CMK (cell line): ENCODE data around the gene RAET1G.
"Not testable (repeated sequence)": the region's sequence is repeated elsewhere in the genome, so short reads cannot be mapped to it uniquely, and the experiment has no call there.

ENCODE experiments used
- DNase-seq: peaks from one replicate; pipeline ENCODE4 v3.0.0-alpha.2; 2010; ENCODE audit warnings: low read depth

RAET1G gene

GRCh38 chr6:149913540-149914240, 9.2 kb downstream of the RAET1G start:
- DNase-seq, result no peak

GRCh38 chr6:149913085-149913484, 9.8 kb downstream of the RAET1G start:
- no peak for DNase-seq

- DNase-seq, result not testable (repeated sequence)
Measured at GRCh38 chr6:149912680-149913079, 10.2 kb downstream of the RAET1G start.

- DNase-seq, result no peak
Measured at GRCh38 chr6:149910721-149911151, 12.2 kb downstream of the RAET1G start.

GRCh38 chr6:149909701-149910470, 13.0 kb downstream of the RAET1G start:
- no peak for DNase-seq

GRCh38 chr6:149908480-149908879, 14.4 kb downstream of the RAET1G start:
- DNase-seq, result not testable (repeated sequence)

GRCh38 chr6:149907317-149907716, 15.6 kb downstream of the RAET1G start:
- DNase-seq, result no peak

GRCh38 chr6:149906405-149906804, 16.5 kb downstream of the RAET1G start:
- no peak for DNase-seq

GRCh38 chr6:149905911-149906371, 17.0 kb downstream of the RAET1G start:
- DNase-seq, result no peak

GRCh38 chr6:149905371-149905910, 17.5 kb downstream of the RAET1G start:
- DNase-seq, result no peak

GRCh38 chr6:149904661-149905370, 18.1 kb downstream of the RAET1G start:
- no peak for DNase-seq

GRCh38 chr6:149903938-149904611, 18.8 kb downstream of the RAET1G start:
- no peak for DNase-seq

GRCh38 chr6:149901444-149902140, 21.3 kb downstream of the RAET1G start:
- no peak for DNase-seq

- DNase-seq, result no peak
Measured at GRCh38 chr6:149900620-149901443, 22.1 kb downstream of the RAET1G start.

- DNase-seq, result no peak
Measured at GRCh38 chr6:149899926-149900619, 22.8 kb downstream of the RAET1G start.

GRCh38 chr6:149899486-149899885, 23.4 kb downstream of the RAET1G start:
- DNase-seq, result no peak

GRCh38 chr6:149898966-149899365, 24.0 kb downstream of the RAET1G start:
- no peak for DNase-seq

GRCh38 chr6:149897855-149898744, 24.8 kb downstream of the RAET1G start, which contains the start of gene RAET1E:
Gene RAET1E (minus strand): TSS chr6:149898113. CDS start chr6:149890901, 7,212 bp downstream.
- no peak for DNase-seq
